ENCODE measurements around the gene KIF26B.

- TF ChIP-seq CTCF (IDR thresholded peaks at IDR 0.05; ENCODE audit: low read length) (no peak), EZH2phosphoT487 (IDR thresholded peaks at IDR 0.05; ENCODE audit: low read length) (no peak)
Measured at GRCh38 chr1:245715970-245716369, 561.2 kb downstream of the KIF26B start.

Data from MM.1S (cell line).